CD8-positive, alpha-beta memory T cell (primary cell): ENCODE data around the gene PAIP2. TPM values are rescaled to one million over a fixed set of nuclear protein-coding genes. Genes with fewer than 3 reads are reported as not detected.

ENCODE experiments used
- CTCF ChIA-PET: fragments of 350-600 bp; sonication (Branson Sonifier 250); formaldehyde crosslinking; loops from one replicate; lab custom pipeline; 2021; ENCODE audit warnings: antibody characterized with exemption; lab: Charles Lee
- POLR2A ChIA-PET: fragments of 350-600 bp; sonication (Branson Sonifier 250); formaldehyde crosslinking; loops from one replicate; lab custom pipeline; 2021; ENCODE audit warnings: antibody characterized with exemption; lab: Charles Lee
- DNase-seq, 5 donors: peaks; one replicate each; pipeline versions ENCODE4 v3.0.0 to v3.0.0-alpha.2; 2020 to 2022; ENCODE audit warnings: mixed read lengths in 1 of 5
- H3K27ac ChIP-seq: one replicate; pipeline ENCODE4 v1.7.0; 2013; ENCODE audit warnings: low read depth, mild to moderate bottlenecking, low read length, moderate library complexity
- H3K27me3 ChIP-seq: 2 replicates; pipeline ENCODE4 v1.7.0; 2013; ENCODE audit warnings: low read length, mild to moderate bottlenecking; ENCODE audit not compliant: insufficient read depth, poor library complexity, severe bottlenecking
- H3K36me3 ChIP-seq: 2 replicates; pipeline ENCODE4 v1.7.0; 2013; ENCODE audit warnings: mild to moderate bottlenecking, low read length, moderate library complexity; ENCODE audit not compliant: insufficient read depth
- H3K4me1 ChIP-seq: 2 replicates; pipeline ENCODE4 v1.7.0; 2013; ENCODE audit warnings: mild to moderate bottlenecking, low read length, moderate library complexity; ENCODE audit not compliant: insufficient read depth
- H3K4me3 ChIP-seq: 2 replicates; pipeline ENCODE4 v1.7.0; 2013; ENCODE audit warnings: mild to moderate bottlenecking, low read length
- H3K9me3 ChIP-seq: 2 replicates; pipeline ENCODE4 v1.7.0; 2013; ENCODE audit warnings: mild to moderate bottlenecking, low read length
- H3K27ac Mint-ChIP-seq, 8 donors: one replicate each; pipeline ENCODE4 v1.8.0; 2020 to 2021; ENCODE audit warnings: mixed read lengths in 8 of 8, mild to moderate bottlenecking in 6 of 8, inconsistent platforms in 3 of 8, moderate library complexity in 3 of 8
- H3K27me3 Mint-ChIP-seq, 2 donors: one replicate each; pipeline ENCODE4 v1.8.0; 2020 to 2021; ENCODE audit warnings: mixed read lengths in 2 of 2, mild to moderate bottlenecking in 1 of 2, moderate library complexity in 1 of 2
- H3K36me3 Mint-ChIP-seq, 3 donors: one replicate each; pipeline ENCODE4 v1.8.0; 2020 to 2021; ENCODE audit warnings: mixed read lengths in 3 of 3, inconsistent platforms in 1 of 3, mild to moderate bottlenecking in 1 of 3
- H3K4me1 Mint-ChIP-seq, 3 donors: one replicate each; pipeline ENCODE4 v1.8.0; 2020 to 2021; ENCODE audit warnings: mixed read lengths in 3 of 3, inconsistent platforms in 1 of 3, mild to moderate bottlenecking in 1 of 3
- H3K4me3 Mint-ChIP-seq, 7 donors: one replicate each; pipeline ENCODE4 v1.8.0; 2020 to 2021; ENCODE audit warnings: mixed read lengths in 7 of 7, mild to moderate bottlenecking in 6 of 7, moderate library complexity in 4 of 7, inconsistent platforms in 2 of 7
- H3K9me3 Mint-ChIP-seq, 5 donors: one replicate each; pipeline ENCODE4 v1.8.0; 2020 to 2022; ENCODE audit warnings: mixed read lengths in 5 of 5, mild to moderate bottlenecking in 3 of 5, moderate library complexity in 2 of 5, inconsistent platforms in 1 of 5
- polyA plus RNA-seq: library from polyadenylated mRNA; unstranded; fragments of 300-500 nt; fragmentation: Illumina TruSeq; gene quantifications from one replicate; pipeline ENCODE4 v1.2.3, GENCODE V29; 2021
- total RNA-seq, 2 experiments: library from RNA; stranded (reverse); gene quantifications; one replicate each; pipeline ENCODE4 v1.2.3, GENCODE V29; 2021

Gene PAIP2, protein sequence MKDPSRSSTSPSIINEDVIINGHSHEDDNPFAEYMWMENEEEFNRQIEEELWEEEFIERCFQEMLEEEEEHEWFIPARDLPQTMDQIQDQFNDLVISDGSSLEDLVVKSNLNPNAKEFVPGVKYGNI
- total RNA-seq (10 to 100 TPM; 67.9 to 77.0 TPM), polyA plus RNA-seq (342 TPM)

DNA sequence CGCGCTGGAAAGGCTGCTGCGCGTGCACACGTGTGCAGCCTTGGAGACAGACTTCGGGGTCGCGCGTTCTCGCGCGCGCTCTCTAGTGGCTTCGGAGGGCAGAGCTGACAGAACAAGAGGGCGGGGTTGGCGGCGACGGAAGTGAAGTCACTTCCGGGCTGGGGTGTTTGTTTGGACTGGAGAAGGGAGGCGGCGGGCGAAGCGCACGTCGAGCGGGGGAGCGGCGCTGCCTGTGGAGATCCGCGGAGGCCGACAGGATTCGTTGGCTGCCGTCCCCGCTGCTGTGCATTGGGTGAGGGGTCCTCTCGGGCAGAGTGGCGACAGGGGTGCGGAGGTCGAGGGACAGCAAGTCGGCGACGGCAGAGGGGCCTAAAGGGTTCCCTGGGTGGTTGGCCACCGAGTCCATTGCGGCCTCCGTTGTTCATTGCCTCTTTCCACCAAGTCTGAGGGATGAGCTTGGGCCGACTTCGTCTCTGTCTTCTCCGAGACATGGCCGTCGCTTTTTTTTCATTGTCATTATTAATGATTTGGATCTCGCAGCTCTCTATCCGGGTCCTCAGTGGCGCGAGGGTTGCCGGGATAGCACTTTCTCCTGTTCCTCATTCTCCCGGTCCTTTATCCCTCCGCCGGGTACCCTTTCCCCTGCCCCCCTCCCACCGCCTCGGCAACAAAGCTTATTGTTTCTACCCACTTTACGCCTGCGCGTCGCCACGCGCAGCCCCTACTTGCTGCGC, at the start of gene PAIP2:
TSS of gene PAIP2 (plus strand) at position 166 of the 734 bp plus-strand sequence. CDS start 21,931 bp downstream, outside the sequence.
- peak within 1 kb of the TSS; percentile 99 for H3K27ac ChIP-seq
- Mint-ChIP-seq H3K27ac (peak within 1 kb of the TSS; percentile 98 to 100 (median 98)), H3K9me3 (no peaks in the 10 kb centered on the region), H3K4me1 (peaks cover 43 to 61% (median 53%) of the 10 kb centered on the region in 3 donors), H3K36me3 (peaks cover 4 to 41% (median 7%) of the 10 kb centered on the region in 3 donors), H3K4me3 (peak within 1 kb of the TSS; percentile 93 to 100 (median 97)), H3K27me3 (no peaks in the 10 kb centered on the region)
- ChIA-PET POLR2A (interaction anchor here (0.5 to 3.0 kb wide), 33 partner anchors 9 to 799 kb away, joined by 3 to 68 read pairs (median 4); partner anchors contain the start of genes DNAJC18, ECSCR, ETF1 and HSPA9), CTCF (interaction anchor here (0.7 to 3.0 kb wide), 19 partner anchors 8 to 176 kb away, joined by 3 to 21 read pairs (median 4); partner anchors contain the start of genes MATR3, MZB1 and SPATA24)
- H3K4me1 ChIP-seq = peaks cover 36% of the 10 kb centered on the region
- H3K9me3 ChIP-seq = no peaks in the 10 kb centered on the region
- H3K27me3 ChIP-seq = no peaks in the 10 kb centered on the region
- H3K4me3 ChIP-seq = peak within 1 kb of the TSS; percentile 87
- DNase-seq = peak; percentile 96 to 98 (median 97)
- peaks cover 5% of the 10 kb centered on the region for H3K36me3 ChIP-seq

GRCh38 chr5:139293202-139293506, 48.5 kb upstream of the PAIP2 start:
- no peaks in the 10 kb centered on the region for H3K9me3 Mint-ChIP-seq
- peak overlapping the region; percentile 97 for H3K27ac ChIP-seq
- POLR2A ChIA-PET = interaction anchor here (0.6 to 3.7 kb wide), 19 partner anchors 10 to 1114 kb away, joined by 3 to 68 read pairs (median 6); partner anchors contain the start of genes ETF1, HSPA9, KIF20A and MZB1
- no peak for DNase-seq
- H3K36me3 ChIP-seq = no peaks in the 10 kb centered on the region
- peaks cover 0 to 5% of the 10 kb centered on the region in 2 donors for H3K27me3 Mint-ChIP-seq
- H3K4me3 ChIP-seq = peak overlapping the region; percentile 78
- H3K27me3 ChIP-seq = no peaks in the 10 kb centered on the region
- H3K4me3 Mint-ChIP-seq = peak overlapping the region; percentile 93 to 99 (median 98)
- peaks cover 32% of the 10 kb centered on the region for H3K4me1 ChIP-seq
- peaks cover 33 to 44% (median 43%) of the 10 kb centered on the region in 3 donors for H3K4me1 Mint-ChIP-seq
- H3K36me3 Mint-ChIP-seq = peaks cover 0 to 24% (median 0%) of the 10 kb centered on the region in 3 donors
- no peaks in the 10 kb centered on the region for H3K9me3 ChIP-seq
- H3K27ac Mint-ChIP-seq = peak overlapping the region; percentile 68 to 99 (median 98)
- CTCF ChIA-PET = interaction anchor here (1.0 to 1.7 kb wide), 7 partner anchors 9 to 718 kb away, joined by 3 to 7 read pairs (median 4); partner anchors contain the start of genes HSPA9 and PAIP2

DNA sequence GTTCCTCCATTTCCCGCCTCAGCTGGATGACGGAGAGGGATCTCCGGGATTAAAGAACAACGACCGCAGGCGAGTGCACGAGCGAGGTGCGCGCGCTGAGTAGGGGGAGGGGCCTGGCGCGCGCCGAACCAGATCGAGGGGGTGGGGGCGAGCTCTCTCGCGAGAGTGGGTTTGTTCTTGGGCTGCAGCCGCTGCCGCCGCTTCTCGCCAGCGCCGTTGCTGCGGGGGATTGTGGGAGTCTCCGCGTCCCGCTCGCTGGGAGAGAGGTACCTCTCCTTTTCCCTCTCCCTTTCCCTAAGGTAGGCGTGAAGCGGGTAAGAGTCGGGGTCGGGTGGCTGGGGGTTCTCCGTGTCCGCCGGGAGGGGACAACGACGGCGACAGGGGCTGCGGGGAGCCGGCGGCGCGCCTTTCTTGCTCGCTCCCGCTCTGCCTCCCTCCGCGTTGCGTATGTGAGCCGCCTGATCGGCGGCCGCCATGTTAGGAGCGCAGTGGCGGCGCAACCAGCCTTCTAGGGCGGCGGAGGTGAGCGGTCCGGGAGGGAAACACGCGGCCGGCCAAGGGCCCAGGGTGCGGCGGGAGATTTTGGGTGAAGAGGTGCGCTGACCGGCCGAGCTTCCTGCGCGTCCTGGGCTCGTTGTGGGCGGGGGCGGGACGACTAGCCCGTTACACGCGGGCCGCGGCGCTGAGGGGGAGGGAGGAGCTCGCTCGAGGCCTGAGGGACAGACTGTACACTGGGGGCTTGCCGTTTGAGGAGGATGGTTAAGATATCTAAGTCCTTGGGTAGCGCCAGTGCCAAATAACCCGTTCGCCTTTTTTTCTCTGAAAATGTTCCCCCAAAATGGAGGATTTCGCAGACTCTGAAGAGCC, 47.9 kb upstream of the PAIP2 start, which contains the start of gene MATR3:
TSS of gene MATR3 (plus strand) at position 234 of the 867 bp plus-strand sequence. CDS start 13,676 bp downstream, outside the sequence.
- Mint-ChIP-seq H3K9me3 (no peaks in the 10 kb centered on the region), H3K4me1 (peaks cover 39 to 50% (median 49%) of the 10 kb centered on the region in 3 donors), H3K4me3 (peak within 1 kb of the TSS; percentile 93 to 99 (median 98)), H3K27ac (peak within 1 kb of the TSS; percentile 68 to 99 (median 98)), H3K36me3 (peaks cover 0 to 25% (median 0%) of the 10 kb centered on the region in 3 donors), H3K27me3 (peaks cover 0 to 5% of the 10 kb centered on the region in 2 donors)
- peak within 1 kb of the TSS; percentile 97 for H3K27ac ChIP-seq
- H3K4me3 ChIP-seq = peak within 1 kb of the TSS; percentile 78
- peaks cover 38% of the 10 kb centered on the region for H3K4me1 ChIP-seq
- H3K36me3 ChIP-seq = no peaks in the 10 kb centered on the region
- H3K27me3 ChIP-seq = no peaks in the 10 kb centered on the region
- CTCF ChIA-PET = interaction anchor here (0.6 to 1.7 kb wide), 14 partner anchors 8 to 718 kb away, joined by 3 to 7 read pairs (median 3); partner anchors contain the start of genes HSPA9, PAIP2, SPATA24 and STING1
- peak; percentile 90 to 95 (median 91) for DNase-seq
- POLR2A ChIA-PET = interaction anchor here (0.6 to 3.7 kb wide), 32 partner anchors 9 to 1115 kb away, joined by 3 to 68 read pairs (median 4); partner anchors contain the start of genes EGR1, ETF1, HSPA9 and KDM3B
- no peaks in the 10 kb centered on the region for H3K9me3 ChIP-seq

- Mint-ChIP-seq H3K4me3 (peak overlapping the region; percentile 93 to 99 (median 98)), H3K9me3 (no peaks in the 10 kb centered on the region), H3K27me3 (peaks cover 0 to 5% of the 10 kb centered on the region in 2 donors), H3K27ac (peak overlapping the region; percentile 68 to 99 (median 98)), H3K4me1 (peaks cover 48 to 58% (median 57%) of the 10 kb centered on the region in 3 donors), H3K36me3 (peaks cover 0 to 26% (median 0%) of the 10 kb centered on the region in 3 donors)
- Histone ChIP-seq H3K27me3 (no peaks in the 10 kb centered on the region), H3K4me3 (peak overlapping the region; percentile 78), H3K9me3 (no peaks in the 10 kb centered on the region), H3K27ac (peak overlapping the region; percentile 97), H3K4me1 (peaks cover 47% of the 10 kb centered on the region), H3K36me3 (no peaks in the 10 kb centered on the region)
- ChIA-PET POLR2A (interaction anchor here (0.6 to 3.7 kb wide), 25 partner anchors 8 to 942 kb away, joined by 3 to 68 read pairs (median 5); partner anchors contain the start of genes EGR1, ETF1, HSPA9 and KDM3B), CTCF (interaction anchor here (0.6 to 1.6 kb wide), 11 partner anchors 7 to 719 kb away, joined by 3 to 7 read pairs (median 3); partner anchors contain the start of genes HSPA9, PAIP2, SPATA24 and STING1)
- DNase-seq = peak; percentile 44 to 75 (median 51)
Measured at GRCh38 chr5:139294374-139295165, 47.1 kb upstream of the PAIP2 start.

DNA sequence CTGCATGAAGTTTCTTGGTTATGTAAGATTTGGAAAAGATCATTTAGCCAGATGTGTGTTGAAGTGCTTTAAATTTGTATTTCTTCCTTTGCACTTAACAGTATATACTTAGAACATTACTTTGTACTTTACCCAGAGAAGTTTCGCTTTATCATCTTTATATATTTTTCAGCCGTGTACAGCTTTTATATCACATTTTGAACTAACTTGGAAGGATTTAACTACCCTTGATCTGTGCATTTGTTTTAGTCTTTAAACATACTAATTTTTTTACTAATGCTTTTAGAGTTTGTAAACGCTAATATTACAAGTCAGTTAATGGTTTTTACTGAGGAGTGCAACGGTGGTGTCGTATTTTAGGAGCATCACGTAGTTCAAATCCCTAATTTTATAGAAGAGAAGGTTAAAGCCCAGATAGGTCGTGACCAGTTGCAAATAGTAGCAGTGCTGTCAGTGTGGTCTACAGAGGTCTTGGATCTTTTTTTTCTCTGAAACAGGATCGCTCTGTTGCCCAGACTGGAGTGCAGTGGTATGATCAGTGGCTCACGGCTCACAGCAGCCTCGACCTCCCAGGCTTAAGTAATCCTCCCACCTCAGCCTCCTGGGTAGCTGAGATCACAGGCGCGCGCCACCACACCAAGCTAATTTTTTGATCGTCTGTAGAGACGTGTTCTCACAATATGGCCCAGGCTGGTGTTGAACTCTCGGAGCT, 46.2 kb upstream of the PAIP2 start:
- ChIA-PET CTCF (interaction anchor here (1.1 kb wide), 1 partner anchor 20 kb away, joined by 3 read pairs; no protein-coding TSS in a partner anchor), POLR2A (interaction anchor here (0.7 to 3.7 kb wide), 3 partner anchors 24 to 271 kb away, joined by 3 to 68 read pairs (median 3); partner anchors contain the start of gene PAIP2)
- Histone ChIP-seq H3K27me3 (no peaks in the 10 kb centered on the region), H3K4me1 (peaks cover 56% of the 10 kb centered on the region), H3K36me3 (no peaks in the 10 kb centered on the region), H3K9me3 (no peaks in the 10 kb centered on the region), H3K4me3 (peak overlapping the region; percentile 78), H3K27ac (peak overlapping the region; percentile 97)
- Mint-ChIP-seq H3K36me3 (peaks cover 0 to 29% (median 0%) of the 10 kb centered on the region in 3 donors), H3K4me1 (peaks cover 56 to 67% (median 67%) of the 10 kb centered on the region in 3 donors), H3K27me3 (peaks cover 0 to 4% of the 10 kb centered on the region in 2 donors), H3K27ac (peak overlapping the region; percentile 68 to 99 (median 98)), H3K4me3 (peak overlapping the region; percentile 93 to 99 (median 98)), H3K9me3 (no peaks in the 10 kb centered on the region)
- DNase-seq = no peak

- H3K27ac Mint-ChIP-seq = peak overlapping the region in 6 of 8 donors; percentile 29 to 68 (median 44)
- Histone ChIP-seq H3K27me3 (no peaks in the 10 kb centered on the region), H3K27ac (no peak overlapping the region), H3K9me3 (no peaks in the 10 kb centered on the region), H3K36me3 (no peaks in the 10 kb centered on the region), H3K4me3 (no peak overlapping the region), H3K4me1 (peaks cover 63% of the 10 kb centered on the region)
- no peaks in the 10 kb centered on the region for H3K9me3 Mint-ChIP-seq
- no peak for DNase-seq
- H3K4me1 Mint-ChIP-seq = peaks cover 62 to 73% (median 72%) of the 10 kb centered on the region in 3 donors
- peak overlapping the region; percentile 51 to 99 (median 98) for H3K4me3 Mint-ChIP-seq
- H3K27me3 Mint-ChIP-seq = peaks cover 0 to 4% of the 10 kb centered on the region in 2 donors
- ChIA-PET POLR2A (interaction anchor here (1.7 to 3.7 kb wide), 2 partner anchors 10 to 45 kb away, joined by 4 to 68 read pairs; partner anchors contain the start of gene PAIP2), CTCF (interaction anchor here (0.7 to 1.8 kb wide), 3 partner anchors 16 to 76 kb away, joined by 3 to 4 read pairs (median 3); no protein-coding TSS in a partner anchor)
- peaks cover 0 to 29% (median 0%) of the 10 kb centered on the region in 3 donors for H3K36me3 Mint-ChIP-seq
Measured at GRCh38 chr5:139296198-139296597, 45.5 kb upstream of the PAIP2 start.
